GM23248 (cell line): ENCODE results near the gene CCDC97.

Experiments
- EZH2 ChIP-seq: fragments of 200-600 bp; sonication (generic); IDR thresholded peaks from 2 replicates; pipeline ENCODE4 v1.6.1; 2018; ENCODE audit warnings: antibody characterized with exemption, mild to moderate bottlenecking; ENCODE audit not compliant: insufficient read depth, poor library complexity, severe bottlenecking
- EZH2phosphoT487 ChIP-seq: fragments of 200-600 bp; sonication (generic); IDR thresholded peaks from 2 replicates; pipeline ENCODE4 v1.6.1; 2018; ENCODE audit warnings: antibody characterized with exemption, moderate library complexity, mild to moderate bottlenecking, low read depth; ENCODE audit not compliant: insufficient read depth

GRCh38 chr19:41356984-41357739 lies 47.2 kb downstream of the CCDC97 start:
- TF ChIP-seq EZH2 = no peak
- no peak for TF ChIP-seq EZH2phosphoT487
